HEK293 (cell line): Measurements from ENCODE around the gene ITGA8.
A peak's percentile ranks its signal among the peaks of the same experiment; 100 is the strongest.

Source experiments
- AEBP2 ChIP-seq: fragments of 450-650 bp; formaldehyde crosslinking; IDR thresholded peaks from 2 replicates; pipeline ENCODE4 v1.5.1; 2016; ENCODE audit warnings: missing biosample characterization, missing genetic modification characterization, borderline replicate concordance
- KLF10 ChIP-seq: fragments of 450-650 bp; IDR thresholded peaks from 2 replicates; pipeline ENCODE4 v1.5.1; 2018; ENCODE audit warnings: missing biosample characterization, mild to moderate bottlenecking, missing genetic modification characterization
- PATZ1 ChIP-seq: fragments of 450-650 bp; formaldehyde crosslinking; IDR thresholded peaks from 2 replicates; pipeline ENCODE4 v1.5.1; 2016; ENCODE audit warnings: missing biosample characterization, missing genetic modification characterization
- PRDM4 ChIP-seq: fragments of 450-650 bp; formaldehyde crosslinking; IDR thresholded peaks from 2 replicates; pipeline ENCODE4 v1.5.1; 2017; ENCODE audit warnings: missing biosample characterization, missing genetic modification characterization
- ZBTB10 ChIP-seq: fragments of 450-650 bp; formaldehyde crosslinking; IDR thresholded peaks from 2 replicates; pipeline ENCODE4 v1.5.1; 2016; ENCODE audit warnings: missing biosample characterization, missing genetic modification characterization
- ZBTB44 ChIP-seq: fragments of 450-650 bp; IDR thresholded peaks from 2 replicates; pipeline ENCODE4 v1.5.1; 2018; ENCODE audit warnings: missing biosample characterization, mild to moderate bottlenecking, missing genetic modification characterization
- ZBTB7A ChIP-seq: fragments of 450-650 bp; formaldehyde crosslinking; IDR thresholded peaks from 2 replicates; pipeline ENCODE4 v1.5.1; 2016; ENCODE audit warnings: low read depth, missing biosample characterization, missing genetic modification characterization
- ZFP41 ChIP-seq: fragments of 450-650 bp; formaldehyde crosslinking; IDR thresholded peaks from 2 replicates; pipeline ENCODE4 v1.5.1; 2016; ENCODE audit warnings: missing biosample characterization, missing genetic modification characterization, borderline replicate concordance
- ZFP69B ChIP-seq: fragments of 450-650 bp; formaldehyde crosslinking; IDR thresholded peaks from 2 replicates; pipeline ENCODE4 v1.5.1; 2016; ENCODE audit warnings: missing biosample characterization, missing genetic modification characterization
- ZNF211 ChIP-seq: fragments of 450-650 bp; formaldehyde crosslinking; IDR thresholded peaks from 2 replicates; pipeline ENCODE4 v1.5.1; 2016; ENCODE audit warnings: low read depth, missing biosample characterization, missing genetic modification characterization
- ZNF398 ChIP-seq: fragments of 450-650 bp; formaldehyde crosslinking; IDR thresholded peaks from 2 replicates; pipeline ENCODE4 v1.5.1; 2017; ENCODE audit warnings: missing biosample characterization, missing genetic modification characterization
- ZNF473 ChIP-seq: fragments of 450-650 bp; formaldehyde crosslinking; IDR thresholded peaks from 2 replicates; pipeline ENCODE4 v1.5.1; 2017; ENCODE audit warnings: missing biosample characterization, missing genetic modification characterization
- ZNF621 ChIP-seq: fragments of 450-650 bp; formaldehyde crosslinking; IDR thresholded peaks from 2 replicates; pipeline ENCODE4 v1.5.1; 2017; ENCODE audit warnings: missing biosample characterization, missing genetic modification characterization
- ZNF639 ChIP-seq: fragments of 450-650 bp; formaldehyde crosslinking; IDR thresholded peaks from 2 replicates; pipeline ENCODE4 v1.5.1; 2016; ENCODE audit warnings: missing biosample characterization, missing genetic modification characterization
- ZNF843 ChIP-seq: fragments of 450-650 bp; formaldehyde crosslinking; IDR thresholded peaks from 2 replicates; pipeline ENCODE4 v1.5.1; 2016; ENCODE audit warnings: missing biosample characterization, missing genetic modification characterization
- ZSCAN18 ChIP-seq: fragments of 450-650 bp; formaldehyde crosslinking; IDR thresholded peaks from 2 replicates; pipeline ENCODE4 v1.5.1; 2016; ENCODE audit warnings: missing biosample characterization, missing genetic modification characterization

The ITGA8 gene

GRCh38 chr10:15704581-15704968, 15.1 kb downstream of the ITGA8 start (continued):
- peak; percentile 97 for TF ChIP-seq PRDM4
- TF ChIP-seq ZBTB7A (tag by site-specific recombination): no peak
- peak; percentile 43; the same call in 1 of the 2 replicates for TF ChIP-seq ZNF398
- peak; percentile 88 for TF ChIP-seq ZBTB44 (tag by site-specific recombination)
- no peak for TF ChIP-seq AEBP2 (tag by site-specific recombination)
- TF ChIP-seq ZNF639 (tag by site-specific recombination): peak; percentile 82
- peak; percentile 98 for TF ChIP-seq ZNF843 (tag by site-specific recombination)
- TF ChIP-seq ZNF473 (tag by site-specific recombination): no peak
- no peak for TF ChIP-seq ZFP41 (tag by site-specific recombination)
- TF ChIP-seq ZNF621: no peak
- no peak for TF ChIP-seq ZNF211 (tag by site-specific recombination)
- peak; percentile 78 for TF ChIP-seq KLF10 (tag by site-specific recombination)
- TF ChIP-seq ZSCAN18 (tag by site-specific recombination): no peak
- TF ChIP-seq PATZ1 (tag by site-specific recombination): peak; percentile 43; the same call in 1 of the 2 replicates
- peak; percentile 48; the same call in 1 of the 2 replicates for TF ChIP-seq ZFP69B (tag by site-specific recombination)
- TF ChIP-seq ZBTB10 (tag by site-specific recombination): no peak
